Neural cell (in vitro differentiated cells): ENCODE results near the gene POLN. TPM values are rescaled to one million over a fixed set of nuclear protein-coding genes. Genes with fewer than 3 reads are reported as not detected.

Experiments used
- H2AFZ ChIP-seq: fragments of 200-600, 300-800 bp; sonication (generic), shearing (Covaris generic); 2 replicates; pipeline ENCODE4 v1.6.0; 2014; ENCODE audit warnings: low read depth, mild to moderate bottlenecking, antibody characterized with exemption, low read length, moderate library complexity
- H3F3A ChIP-seq: fragments of 200-600 bp; shearing (Covaris generic); 2 replicates; pipeline ENCODE4 v1.6.1; 2016; ENCODE audit warnings: mild to moderate bottlenecking, moderate library complexity, mixed read lengths, antibody characterized with exemption, low read length; ENCODE audit not compliant: insufficient read depth, poor library complexity, severe bottlenecking
- H3K27ac ChIP-seq: fragments of 200-600, 300-800 bp; sonication (generic), shearing (Covaris generic); 2 replicates; pipeline ENCODE4 v1.5.1; 2014; ENCODE audit warnings: mild to moderate bottlenecking, low read length, moderate library complexity
- H3K27me3 ChIP-seq: fragments of 300-800, 200-600 bp; sonication (generic), shearing (Covaris generic); 2 replicates; pipeline ENCODE4 v1.6.0; 2014; ENCODE audit warnings: mild to moderate bottlenecking, low read depth, low read length, moderate library complexity; ENCODE audit not compliant: insufficient read depth
- H3K36me3 ChIP-seq: fragments of 300-800, 200-600 bp; sonication (generic), shearing (Covaris generic); 2 replicates; pipeline ENCODE4 v1.5.1; 2014; ENCODE audit warnings: mild to moderate bottlenecking, antibody characterized with exemption, low read length, moderate library complexity; ENCODE audit not compliant: insufficient read depth
- H3K4me2 ChIP-seq: fragments of 300-800, 200-600 bp; sonication (generic), shearing (Covaris generic); 2 replicates; pipeline ENCODE4 v1.6.0; 2014; ENCODE audit warnings: mild to moderate bottlenecking, low read length
- H3K4me3 ChIP-seq: fragments of 300-800, 200-600 bp; sonication (generic), shearing (Covaris generic); 2 replicates; pipeline ENCODE4 v1.5.1; 2014; ENCODE audit warnings: mild to moderate bottlenecking, low read length, moderate library complexity
- H3K79me2 ChIP-seq: fragments of 200-600 bp; shearing (Covaris generic); replicated peaks from 2 replicates; pipeline ENCODE4 v1.6.0; 2014; ENCODE audit warnings: mild to moderate bottlenecking, low read length, moderate library complexity; ENCODE audit not compliant: insufficient read depth
- H3K9ac ChIP-seq: fragments of 300-800, 200-600 bp; sonication (generic), shearing (Covaris generic); 2 replicates; pipeline ENCODE4 v1.6.1; 2016; ENCODE audit warnings: mild to moderate bottlenecking, low read length, mixed read lengths
- H3K9me2 ChIP-seq: fragments of 200-600 bp; shearing (Covaris generic); 2 replicates; pipeline ENCODE4 v1.6.1; 2016; ENCODE audit warnings: mild to moderate bottlenecking, low read length, mixed read lengths; ENCODE audit not compliant: insufficient read depth
- H3K9me3 ChIP-seq: fragments of 200-600, 300-800 bp; sonication (generic), shearing (Covaris generic); 2 replicates; pipeline ENCODE4 v1.6.1; 2016; ENCODE audit warnings: mild to moderate bottlenecking, mixed run types, low read length, moderate library complexity, mixed read lengths
- H4K20me1 ChIP-seq: fragments of 200-600 bp; shearing (Covaris generic); 2 replicates; pipeline ENCODE4 v1.6.1; 2016; ENCODE audit warnings: mild to moderate bottlenecking, mixed run types; ENCODE audit not compliant: insufficient read depth
- EP300 ChIP-seq: fragments of 450-650 bp; conservative IDR thresholded peaks from 2 replicates; pipeline ENCODE4 v1.6.1; 2014; ENCODE audit warnings: antibody characterized with exemption, mild to moderate bottlenecking, moderate library complexity; ENCODE audit not compliant: poor library complexity, severe bottlenecking
- EZH2 ChIP-seq: fragments of 200-600, 300-800 bp; shearing (Covaris generic), sonication (generic); IDR thresholded peaks from 2 replicates; pipeline ENCODE4 v1.6.1; 2014; ENCODE audit warnings: antibody characterized with exemption, low read length, borderline replicate concordance, mild to moderate bottlenecking; ENCODE audit not compliant: insufficient read depth, poor library complexity, severe bottlenecking
- MXI1 ChIP-seq: fragments of 450-650 bp; conservative IDR thresholded peaks from 2 replicates; pipeline ENCODE4 v1.6.1; 2014; ENCODE audit warnings: antibody characterized with exemption, mild to moderate bottlenecking; ENCODE audit not compliant: poor library complexity, severe bottlenecking
- POLR2AphosphoS5 ChIP-seq: IDR thresholded peaks from 2 replicates; pipeline ENCODE4 v1.6.1; 2012
- RAD21 ChIP-seq: fragments of 450-650 bp; conservative IDR thresholded peaks from 2 replicates; pipeline ENCODE4 v1.6.1; 2014; ENCODE audit warnings: antibody characterized with exemption, mild to moderate bottlenecking, moderate library complexity
- SMC3 ChIP-seq: fragments of 450-650 bp; conservative IDR thresholded peaks from 2 replicates; pipeline ENCODE4 v1.6.1; 2014; ENCODE audit warnings: antibody characterized with exemption, mild to moderate bottlenecking, moderate library complexity; ENCODE audit not compliant: poor library complexity
- TAF1 ChIP-seq: IDR thresholded peaks from 2 replicates; pipeline ENCODE4 v1.6.1; 2012; ENCODE audit warnings: low read depth
- polyA plus RNA-seq: library from polyadenylated mRNA; depleted of rRNA; stranded (reverse); fragments of >200 nt; gene quantifications from 2 replicates; pipeline ENCODE4 v1.2.3, GENCODE V29; 2014
- TF ChIP-seq, protein P1 (sequence below): IDR thresholded peaks from 2 replicates; pipeline ENCODE4 v1.6.1; 2012; ENCODE audit warnings: borderline replicate concordance
- TF ChIP-seq, protein P2 (sequence below): fragments of 450-650 bp; IDR thresholded peaks from 2 replicates; pipeline ENCODE4 v1.5.1; 2014; ENCODE audit warnings: antibody characterized with exemption, mild to moderate bottlenecking, moderate library complexity; ENCODE audit not compliant: poor library complexity, severe bottlenecking

The POLN gene
- polyA plus RNA-seq, 1 donor from 2014 or later, result 1.1 TPM

GRCh38 chr4:2252530-2253091 lies 10.7 kb upstream of the POLN start:
- H4K20me1 ChIP-seq, result peaks cover 14% of the 10 kb centered on the region
- H3K9me3 ChIP-seq, result no peaks in the 10 kb centered on the region
- no peaks in the 10 kb centered on the region for H3K9me2 ChIP-seq
- no peak overlapping the region for H3K4me2 ChIP-seq
- no peak overlapping the region for H2AFZ ChIP-seq
- TF ChIP-seq TAF1, result no peak
- no peaks in the 10 kb centered on the region for H3F3A ChIP-seq
- no peaks in the 10 kb centered on the region for H3K36me3 ChIP-seq
- no peak overlapping the region for H3K9ac ChIP-seq
- H3K4me3 ChIP-seq, result no peak overlapping the region
- H3K27ac ChIP-seq, result no peak overlapping the region
- H3K79me2 ChIP-seq, result peaks cover 6% of the 10 kb centered on the region
- no peaks in the 10 kb centered on the region for H3K27me3 ChIP-seq

GRCh38 chr4:2251795-2252529 lies 10.0 kb upstream of the POLN start:
- Histone ChIP-seq H3K79me2 (peaks cover 6% of the 10 kb centered on the region), H3K27me3 (no peaks in the 10 kb centered on the region), H4K20me1 (peaks cover 10% of the 10 kb centered on the region), H3K4me2 (no peak overlapping the region), H2AFZ (no peak overlapping the region), H3K9me3 (no peaks in the 10 kb centered on the region), H3F3A (no peaks in the 10 kb centered on the region), H3K4me3 (no peak overlapping the region), H3K9me2 (no peaks in the 10 kb centered on the region), H3K27ac (no peak overlapping the region), H3K9ac (no peak overlapping the region), H3K36me3 (no peaks in the 10 kb centered on the region)
- TF ChIP-seq RAD21 (no peak), SMC3 (no peak), POLR2AphosphoS5 (no peak), EP300 (no peak), EZH2 (no peak), MXI1 (no peak), TAF1 (no peak)
- TF ChIP-seq, protein P1, sequence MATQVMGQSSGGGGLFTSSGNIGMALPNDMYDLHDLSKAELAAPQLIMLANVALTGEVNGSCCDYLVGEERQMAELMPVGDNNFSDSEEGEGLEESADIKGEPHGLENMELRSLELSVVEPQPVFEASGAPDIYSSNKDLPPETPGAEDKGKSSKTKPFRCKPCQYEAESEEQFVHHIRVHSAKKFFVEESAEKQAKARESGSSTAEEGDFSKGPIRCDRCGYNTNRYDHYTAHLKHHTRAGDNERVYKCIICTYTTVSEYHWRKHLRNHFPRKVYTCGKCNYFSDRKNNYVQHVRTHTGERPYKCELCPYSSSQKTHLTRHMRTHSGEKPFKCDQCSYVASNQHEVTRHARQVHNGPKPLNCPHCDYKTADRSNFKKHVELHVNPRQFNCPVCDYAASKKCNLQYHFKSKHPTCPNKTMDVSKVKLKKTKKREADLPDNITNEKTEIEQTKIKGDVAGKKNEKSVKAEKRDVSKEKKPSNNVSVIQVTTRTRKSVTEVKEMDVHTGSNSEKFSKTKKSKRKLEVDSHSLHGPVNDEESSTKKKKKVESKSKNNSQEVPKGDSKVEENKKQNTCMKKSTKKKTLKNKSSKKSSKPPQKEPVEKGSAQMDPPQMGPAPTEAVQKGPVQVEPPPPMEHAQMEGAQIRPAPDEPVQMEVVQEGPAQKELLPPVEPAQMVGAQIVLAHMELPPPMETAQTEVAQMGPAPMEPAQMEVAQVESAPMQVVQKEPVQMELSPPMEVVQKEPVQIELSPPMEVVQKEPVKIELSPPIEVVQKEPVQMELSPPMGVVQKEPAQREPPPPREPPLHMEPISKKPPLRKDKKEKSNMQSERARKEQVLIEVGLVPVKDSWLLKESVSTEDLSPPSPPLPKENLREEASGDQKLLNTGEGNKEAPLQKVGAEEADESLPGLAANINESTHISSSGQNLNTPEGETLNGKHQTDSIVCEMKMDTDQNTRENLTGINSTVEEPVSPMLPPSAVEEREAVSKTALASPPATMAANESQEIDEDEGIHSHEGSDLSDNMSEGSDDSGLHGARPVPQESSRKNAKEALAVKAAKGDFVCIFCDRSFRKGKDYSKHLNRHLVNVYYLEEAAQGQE, result no peak
- TF ChIP-seq, protein P2, sequence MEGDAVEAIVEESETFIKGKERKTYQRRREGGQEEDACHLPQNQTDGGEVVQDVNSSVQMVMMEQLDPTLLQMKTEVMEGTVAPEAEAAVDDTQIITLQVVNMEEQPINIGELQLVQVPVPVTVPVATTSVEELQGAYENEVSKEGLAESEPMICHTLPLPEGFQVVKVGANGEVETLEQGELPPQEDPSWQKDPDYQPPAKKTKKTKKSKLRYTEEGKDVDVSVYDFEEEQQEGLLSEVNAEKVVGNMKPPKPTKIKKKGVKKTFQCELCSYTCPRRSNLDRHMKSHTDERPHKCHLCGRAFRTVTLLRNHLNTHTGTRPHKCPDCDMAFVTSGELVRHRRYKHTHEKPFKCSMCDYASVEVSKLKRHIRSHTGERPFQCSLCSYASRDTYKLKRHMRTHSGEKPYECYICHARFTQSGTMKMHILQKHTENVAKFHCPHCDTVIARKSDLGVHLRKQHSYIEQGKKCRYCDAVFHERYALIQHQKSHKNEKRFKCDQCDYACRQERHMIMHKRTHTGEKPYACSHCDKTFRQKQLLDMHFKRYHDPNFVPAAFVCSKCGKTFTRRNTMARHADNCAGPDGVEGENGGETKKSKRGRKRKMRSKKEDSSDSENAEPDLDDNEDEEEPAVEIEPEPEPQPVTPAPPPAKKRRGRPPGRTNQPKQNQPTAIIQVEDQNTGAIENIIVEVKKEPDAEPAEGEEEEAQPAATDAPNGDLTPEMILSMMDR, result no peak
